ENCODE data around the gene FUOM. TPM values are rescaled to one million over a fixed set of nuclear protein-coding genes. Genes with fewer than 3 reads are reported as not detected.
A peak's percentile ranks its signal among the peaks of the same experiment; 100 is the strongest.
"Not testable (repeated sequence)": the region's sequence is repeated elsewhere in the genome, so short reads cannot be mapped to it uniquely, and the experiment has no call there.

The FUOM gene
- total RNA-seq, 2 donors from 2014 or later = 6.3 to 9.1 TPM

- DNase-seq = no peak
- H3K36me3 Mint-ChIP-seq (ENCODE audit: low read depth) = no peaks in the 10 kb centered on the region
- H3K4me1 Mint-ChIP-seq = peaks cover 3% of the 10 kb centered on the region
- H3K9me3 ChIP-seq (ENCODE audit: control insufficient read depth, low read length, poor library complexity, severe bottlenecking) = no peaks in the 10 kb centered on the region
- peak overlapping the region; percentile 36 for H3K4me3 Mint-ChIP-seq
- no peak overlapping the region for H3K27ac Mint-ChIP-seq
- no peaks in the 10 kb centered on the region for H3K27me3 Mint-ChIP-seq
- ATAC-seq = no peak
These were observed 10.3 kb upstream of the FUOM start for GRCh38 chr10:133368153-133368552.

GRCh38 chr10:133367461-133367860 is 9.6 kb upstream of the FUOM start:
- H3K36me3 Mint-ChIP-seq (ENCODE audit: low read depth); DNase-seq; H3K27ac Mint-ChIP-seq; H3K27me3 Mint-ChIP-seq; H3K9me3 ChIP-seq (ENCODE audit: control insufficient read depth, low read length, poor library complexity, severe bottlenecking); H3K4me1 Mint-ChIP-seq; ATAC-seq; H3K4me3 Mint-ChIP-seq: not testable (repeated sequence)

- DNase-seq = no peak
- no peak overlapping the region for H3K27ac Mint-ChIP-seq
- H3K36me3 Mint-ChIP-seq (ENCODE audit: low read depth) = no peaks in the 10 kb centered on the region
These were observed 8.9 kb upstream of the FUOM start for GRCh38 chr10:133366751-133367150.

DNA sequence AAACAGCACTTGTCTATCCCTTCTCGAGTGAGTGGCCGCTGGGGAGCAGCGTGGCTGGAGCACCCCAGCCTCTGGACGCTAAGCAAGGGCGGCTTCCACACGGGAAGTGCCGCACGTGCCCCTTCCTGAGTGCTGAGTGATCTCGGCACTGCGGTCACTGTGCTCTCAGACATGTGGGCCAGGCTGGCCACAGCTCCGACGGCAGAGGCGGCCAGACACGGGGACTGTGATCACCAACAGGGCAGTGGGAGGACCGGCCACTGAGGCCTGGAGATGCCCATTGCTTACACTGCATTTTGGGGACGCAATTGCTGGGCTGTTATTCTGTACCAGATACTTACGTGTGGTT is 8.3 kb upstream of the FUOM start:
- Mint-ChIP-seq H3K36me3 (ENCODE audit: low read depth) (no peaks in the 10 kb centered on the region), H3K4me3 (no peak overlapping the region), H3K27me3 (no peaks in the 10 kb centered on the region), H3K4me1 (peaks cover 14% of the 10 kb centered on the region), H3K27ac (no peak overlapping the region)
- DNase-seq (no peak), ATAC-seq (no peak)
- no peaks in the 10 kb centered on the region for H3K9me3 ChIP-seq (ENCODE audit: control insufficient read depth, low read length, poor library complexity, severe bottlenecking)

More at GRCh38 chr10:133366751-133367150, 8.9 kb upstream of the FUOM start:
- H3K4me1 Mint-ChIP-seq = peaks cover 9% of the 10 kb centered on the region
- no peak for ATAC-seq
- H3K4me3 Mint-ChIP-seq = no peak overlapping the region
- no peaks in the 10 kb centered on the region for H3K27me3 Mint-ChIP-seq
- no peaks in the 10 kb centered on the region for H3K9me3 ChIP-seq (ENCODE audit: control insufficient read depth, low read length, poor library complexity, severe bottlenecking)

GRCh38 chr10:133365461-133366129 is 7.8 kb upstream of the FUOM start:
- no peak overlapping the region for H3K4me3 Mint-ChIP-seq

DNA sequence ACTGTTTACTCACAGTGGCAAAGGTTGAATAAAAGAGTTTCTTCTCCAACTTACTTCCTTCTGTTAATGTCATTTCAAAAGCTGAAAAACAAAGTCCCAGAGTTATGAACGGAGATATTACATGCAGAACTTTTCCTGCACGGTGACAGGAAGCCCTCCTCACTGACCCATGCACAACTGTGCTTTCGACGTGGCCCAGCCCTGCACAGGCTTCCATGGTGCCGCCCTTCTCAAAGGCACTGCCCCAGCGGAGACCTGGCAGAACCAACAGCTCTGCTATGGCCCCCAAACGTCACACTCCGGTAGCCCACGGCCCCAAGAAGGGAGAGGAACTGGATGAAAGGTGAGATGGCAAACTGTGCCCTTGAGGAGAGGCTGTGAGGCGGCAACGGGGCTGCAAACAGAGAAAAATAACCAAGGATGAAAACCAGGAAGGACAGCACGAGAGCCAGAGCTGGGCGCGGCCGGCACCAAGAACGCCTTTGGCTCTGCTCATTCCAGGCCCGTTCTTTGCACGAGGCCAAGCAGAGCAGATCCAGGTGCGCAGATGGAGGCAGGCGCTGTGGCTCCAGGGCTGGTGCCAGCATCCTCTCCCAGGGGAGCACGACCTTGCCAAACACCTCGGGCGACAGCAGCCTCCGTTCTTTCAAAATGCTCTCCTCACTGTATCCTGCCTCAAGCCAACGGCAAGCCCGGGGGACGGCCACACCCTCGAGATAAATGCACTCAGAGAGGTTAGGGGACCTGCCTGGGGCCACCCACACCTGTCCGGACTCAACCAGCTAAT is 7.0 kb upstream of the FUOM start:
- no peak overlapping the region for H3K4me3 Mint-ChIP-seq
- H3K36me3 Mint-ChIP-seq (ENCODE audit: low read depth) = no peaks in the 10 kb centered on the region
- no peaks in the 10 kb centered on the region for H3K27me3 Mint-ChIP-seq
- no peaks in the 10 kb centered on the region for H3K9me3 ChIP-seq (ENCODE audit: control insufficient read depth, low read length, poor library complexity, severe bottlenecking)
- H3K4me1 Mint-ChIP-seq = peaks cover 14% of the 10 kb centered on the region
- no peak overlapping the region for H3K27ac Mint-ChIP-seq
- DNase-seq (no peak), ATAC-seq (no peak)

More at GRCh38 chr10:133365461-133366129, 7.8 kb upstream of the FUOM start:
- no peak overlapping the region for H3K27ac Mint-ChIP-seq
- ATAC-seq (no peak), DNase-seq (no peak)
- no peaks in the 10 kb centered on the region for H3K27me3 Mint-ChIP-seq
- H3K4me1 Mint-ChIP-seq = peaks cover 14% of the 10 kb centered on the region
- H3K9me3 ChIP-seq (ENCODE audit: control insufficient read depth, low read length, poor library complexity, severe bottlenecking) = no peaks in the 10 kb centered on the region
- H3K36me3 Mint-ChIP-seq (ENCODE audit: low read depth) = no peaks in the 10 kb centered on the region

DNA sequence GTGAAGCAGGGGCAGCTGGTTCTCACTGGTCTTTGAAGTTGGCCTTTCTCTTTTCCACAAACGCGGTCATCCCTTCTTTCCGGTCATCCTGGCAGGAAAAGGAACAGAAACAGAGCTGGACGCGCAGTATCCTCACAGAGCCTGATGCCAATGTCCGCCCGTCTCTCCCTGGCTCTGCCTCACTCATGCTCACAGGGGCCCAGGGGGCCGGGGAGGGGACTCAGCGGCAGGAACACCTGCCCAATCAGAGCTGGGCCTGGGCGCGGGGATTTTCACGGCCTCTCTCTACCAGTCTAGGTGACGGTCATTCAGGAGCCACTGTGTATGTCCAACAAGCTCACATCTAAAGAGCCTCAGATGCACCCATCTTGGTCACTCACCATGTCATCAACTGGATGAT is 5.0 kb upstream of the FUOM start:
- Mint-ChIP-seq H3K27me3 (no peaks in the 10 kb centered on the region), H3K27ac (no peak overlapping the region)

GRCh38 chr10:133361773-133362441 is 4.1 kb upstream of the FUOM start:
- no peak for DNase-seq
- ATAC-seq = no peak
- H3K9me3 ChIP-seq (ENCODE audit: control insufficient read depth, low read length, poor library complexity, severe bottlenecking) = no peaks in the 10 kb centered on the region
- no peaks in the 10 kb centered on the region for H3K36me3 Mint-ChIP-seq (ENCODE audit: low read depth)
- H3K27ac Mint-ChIP-seq = peak overlapping the region; percentile 77
- H3K27me3 Mint-ChIP-seq = no peaks in the 10 kb centered on the region
- peak overlapping the region; percentile 43 for H3K4me3 Mint-ChIP-seq
- H3K4me1 Mint-ChIP-seq = peaks cover 11% of the 10 kb centered on the region

More for the DNA sequence above, 5.0 kb upstream of the FUOM start:
- no peak overlapping the region for H3K4me3 Mint-ChIP-seq
- DNase-seq (no peak), ATAC-seq (no peak)
- peaks cover 12% of the 10 kb centered on the region for H3K4me1 Mint-ChIP-seq
- no peaks in the 10 kb centered on the region for H3K36me3 Mint-ChIP-seq (ENCODE audit: low read depth)
- H3K9me3 ChIP-seq (ENCODE audit: control insufficient read depth, low read length, poor library complexity, severe bottlenecking) = no peaks in the 10 kb centered on the region

DNA sequence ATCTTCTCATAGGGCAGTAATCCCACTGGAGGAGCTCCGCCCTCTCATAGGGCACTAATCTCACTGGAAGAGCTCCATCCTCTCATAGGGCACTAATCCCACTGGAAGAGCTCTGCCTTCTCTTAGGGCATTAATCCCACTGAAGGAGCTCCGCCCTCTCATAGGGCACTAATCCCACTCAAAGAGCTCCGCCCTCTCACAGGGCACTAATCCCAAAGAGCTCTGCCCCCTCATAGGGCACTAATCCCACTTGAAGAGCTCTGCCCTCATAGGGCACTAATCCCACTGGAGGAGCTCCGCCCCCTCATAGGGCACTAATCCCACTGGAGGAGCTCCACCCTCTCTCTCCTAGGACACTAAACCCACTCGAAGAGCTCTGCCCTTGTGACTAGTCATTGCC is 3.4 kb upstream of the FUOM start:
- Mint-ChIP-seq H3K27ac (peak overlapping the region; percentile 77), H3K27me3 (no peaks in the 10 kb centered on the region), H3K4me3 (no peak overlapping the region), H3K36me3 (ENCODE audit: low read depth) (no peaks in the 10 kb centered on the region), H3K4me1 (peaks cover 11% of the 10 kb centered on the region)
- DNase-seq = no peak
- ATAC-seq = no peak
- no peaks in the 10 kb centered on the region for H3K9me3 ChIP-seq (ENCODE audit: control insufficient read depth, low read length, poor library complexity, severe bottlenecking)

DNA sequence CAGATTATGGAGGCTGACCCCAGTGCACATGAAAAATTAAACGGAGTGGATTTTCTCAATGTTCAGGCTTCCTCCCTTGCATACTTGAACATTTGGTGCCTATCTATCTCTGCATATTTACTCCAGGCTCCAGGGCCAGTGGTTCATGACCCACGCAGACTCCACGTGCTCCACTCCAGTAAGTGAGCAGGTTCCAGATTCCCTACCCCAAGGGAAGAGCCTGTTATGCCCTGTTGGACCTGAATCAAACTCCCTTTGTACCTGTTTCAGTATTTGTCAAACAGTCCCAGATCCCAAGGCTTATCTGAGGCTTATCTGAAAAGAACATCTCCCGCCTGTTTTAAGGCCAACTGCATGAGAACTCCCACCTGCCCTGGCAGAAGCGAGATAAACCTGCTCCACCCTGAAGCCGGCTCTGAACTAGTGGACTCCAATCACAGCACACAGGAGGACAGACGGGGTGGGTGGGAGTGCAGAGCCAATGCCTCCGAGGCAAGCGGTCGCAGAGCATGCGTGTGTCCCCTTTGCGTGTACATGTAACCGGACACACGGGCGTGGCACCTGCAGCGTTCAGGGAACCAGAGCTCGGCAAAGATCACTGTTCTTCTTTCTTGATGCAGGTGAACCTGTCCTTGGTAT is 2.3 kb upstream of the FUOM start:
- DNase-seq = no peak
- H3K36me3 Mint-ChIP-seq (ENCODE audit: low read depth) = no peaks in the 10 kb centered on the region
- no peak overlapping the region for H3K4me3 Mint-ChIP-seq
- ATAC-seq = no peak
- H3K4me1 Mint-ChIP-seq = peaks cover 11% of the 10 kb centered on the region
- H3K9me3 ChIP-seq (ENCODE audit: control insufficient read depth, low read length, poor library complexity, severe bottlenecking) = no peaks in the 10 kb centered on the region
- H3K27ac Mint-ChIP-seq = peak overlapping the region; percentile 41
- H3K27me3 Mint-ChIP-seq = no peaks in the 10 kb centered on the region

- no peak for DNase-seq
- no peaks in the 10 kb centered on the region for H3K36me3 Mint-ChIP-seq (ENCODE audit: low read depth)
- no peak overlapping the region for H3K4me3 Mint-ChIP-seq
- H3K27me3 Mint-ChIP-seq = no peaks in the 10 kb centered on the region
- H3K9me3 ChIP-seq (ENCODE audit: control insufficient read depth, low read length, poor library complexity, severe bottlenecking) = no peaks in the 10 kb centered on the region
- ATAC-seq = no peak
- no peak overlapping the region for H3K27ac Mint-ChIP-seq
- peaks cover 11% of the 10 kb centered on the region for H3K4me1 Mint-ChIP-seq
These were observed 1.7 kb upstream of the FUOM start for GRCh38 chr10:133359554-133359971.

DNA sequence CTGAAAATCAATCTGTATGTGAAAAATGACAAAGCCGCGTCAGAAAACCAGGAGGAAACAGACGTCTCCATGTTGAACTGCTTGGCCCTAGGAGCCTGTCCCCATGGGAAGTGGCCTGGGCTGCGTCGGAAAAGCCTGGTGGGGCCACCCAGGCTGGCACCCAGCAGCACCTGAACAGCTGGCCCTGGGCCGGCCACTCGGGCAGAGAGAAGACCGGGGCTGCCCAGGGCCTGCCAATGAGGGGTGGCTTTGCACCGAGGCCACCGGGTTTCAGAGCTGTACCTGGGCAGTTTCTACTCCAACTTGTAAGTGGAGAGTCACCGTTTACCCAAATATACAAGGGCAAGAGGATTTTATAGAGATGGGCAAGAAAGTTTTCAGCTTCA is 1.1 kb upstream of the FUOM start:
- no peaks in the 10 kb centered on the region for H3K27me3 Mint-ChIP-seq
- no peaks in the 10 kb centered on the region for H3K36me3 Mint-ChIP-seq (ENCODE audit: low read depth)
- DNase-seq = no peak
- no peak overlapping the region for H3K4me3 Mint-ChIP-seq
- ATAC-seq = no peak
- H3K4me1 Mint-ChIP-seq = peaks cover 11% of the 10 kb centered on the region
- no peak overlapping the region for H3K27ac Mint-ChIP-seq
- no peaks in the 10 kb centered on the region for H3K9me3 ChIP-seq (ENCODE audit: control insufficient read depth, low read length, poor library complexity, severe bottlenecking)

All from T-helper 17 cell (primary cell).